C4-2B (cell line): ENCODE results near the gene CTSV.
"Not testable (repeated sequence)": the region's sequence is repeated elsewhere in the genome, so short reads cannot be mapped to it uniquely, and the experiment has no call there.

Source experiments
- CTCF ChIP-seq: fragments of 450-650 bp; conservative IDR thresholded peaks from 2 replicates; pipeline ENCODE4 v1.5.1; 2017; ENCODE audit warnings: mild to moderate bottlenecking
- ZFX ChIP-seq: fragments of 450-650 bp; IDR thresholded peaks from 2 replicates; pipeline ENCODE4 v1.6.1; 2017

GRCh38 chr9:97023505-97023904, 15.4 kb downstream of the CTSV start:
- TF ChIP-seq CTCF, ZFX: not testable (repeated sequence)
